ENCODE measurements around the gene CHRNB2. TPM values are rescaled to one million over a fixed set of nuclear protein-coding genes. Genes with fewer than 3 reads are reported as not detected.

CHRNB2 gene
- total and polyA plus RNA-seq, 2 of the 4 experiments (the other 2 are of a cell fraction): under 0.01 to 0.03 TPM

DNA sequence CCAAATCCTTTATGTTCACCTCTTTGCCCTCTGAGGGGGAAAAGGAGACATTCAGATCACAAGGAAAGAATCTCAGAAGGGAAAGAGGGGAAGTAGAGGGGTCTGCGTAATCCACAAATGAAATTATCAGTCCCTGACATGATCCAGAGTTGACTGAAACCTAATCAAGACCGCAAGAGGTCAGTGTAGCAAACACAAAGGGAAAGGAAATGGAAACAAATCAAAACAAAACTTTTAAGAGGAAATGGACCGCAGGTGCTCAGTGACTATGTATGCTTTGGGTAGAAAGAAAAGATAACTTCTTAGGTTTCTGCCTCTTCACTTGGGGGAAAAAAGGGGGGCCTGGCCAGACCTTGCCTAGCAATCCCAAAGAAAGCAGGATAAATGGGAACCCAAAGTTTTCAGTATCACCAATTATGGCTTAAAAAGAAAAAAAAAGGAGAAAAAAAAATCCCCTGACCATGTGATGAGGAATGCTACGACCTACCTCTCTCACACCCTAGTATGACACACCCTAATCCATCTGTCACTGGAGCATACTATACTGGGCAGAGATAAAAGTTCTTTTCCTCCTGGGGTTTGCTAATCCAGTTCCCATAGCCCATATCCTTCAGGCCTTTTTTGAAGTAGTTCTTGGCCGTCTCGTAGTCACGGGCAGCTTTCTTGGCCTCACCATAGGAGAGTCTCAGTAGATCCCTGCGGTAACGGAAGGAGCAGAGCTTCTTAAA is 16.9 kb downstream of the CHRNB2 start (continued):
- TF ChIP-seq RAD21 (IDR thresholded peaks at IDR 0.05; ENCODE audit: low read length): no peak

DNA sequence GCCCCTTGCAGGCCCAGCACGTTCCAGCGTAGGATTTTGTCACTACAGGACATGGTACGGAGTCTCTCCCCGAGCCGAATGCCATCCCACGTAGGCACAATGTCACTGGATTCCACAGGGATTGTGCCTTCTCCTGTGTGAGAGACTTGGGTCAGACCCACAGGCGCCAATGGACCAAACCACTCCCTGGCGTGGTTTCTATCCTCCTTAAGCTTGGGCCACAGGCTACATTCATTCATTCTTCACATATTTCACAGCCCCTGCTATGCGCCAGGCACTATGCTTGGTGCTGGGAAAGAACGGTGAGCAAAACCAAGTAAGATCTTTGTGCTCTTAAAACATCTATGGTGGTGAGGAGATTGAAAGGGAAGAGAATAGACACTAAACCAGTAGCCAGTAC is 18.7 kb downstream of the CHRNB2 start:
- Histone ChIP-seq H2AK9ac (replicated peaks; ENCODE audit: low read depth, low read length, poor library complexity) (no peak overlapping the region), H2AK5ac (ENCODE audit: low read depth, low read length) (no peak overlapping the region), H3K27me3 (ENCODE audit: control insufficient read depth, insufficient read depth, low read length) (no peaks in the 10 kb centered on the region), H3K4ac (ENCODE audit: low read depth, low read length) (no peak overlapping the region), H3K23ac (ENCODE audit: low read depth, low read length) (no peak overlapping the region), H3K4me2 (ENCODE audit: low read depth, low read length) (no peak overlapping the region), H2BK5ac (ENCODE audit: low read depth, low read length, poor library complexity, severe bottlenecking) (no peak overlapping the region), H3K79me1 (ENCODE audit: low read depth in 1 of 2, low read length in 2 of 2) (peaks cover 11 to 53% of the 10 kb centered on the region in 2 experiments), H4K8ac (ENCODE audit: low read depth in 2 of 2, low read length in 2 of 2) (no peak overlapping the region), H3K9me3 (ENCODE audit: control insufficient read depth, insufficient read depth, low read length) (no peaks in the 10 kb centered on the region), H2BK20ac (ENCODE audit: low read depth, low read length) (no peak overlapping the region), H3K4me3 (ENCODE audit: insufficient read depth, low read depth, low read length) (no peak overlapping the region), H3K18ac (ENCODE audit: low read depth, low read length) (no peak overlapping the region), H4K5ac (ENCODE audit: low read depth, low read length) (no peak overlapping the region), H3K56ac (ENCODE audit: extremely low read depth, insufficient read depth, low read length) (no peak overlapping the region), H3K27ac (ENCODE audit: insufficient read depth, low read length) (no peak overlapping the region), H3K36me3 (ENCODE audit: control insufficient read depth, insufficient read depth, low read length) (peaks cover 83% of the 10 kb centered on the region), H4K20me1 (ENCODE audit: insufficient read depth, low read length) (peaks cover 46% of the 10 kb centered on the region), H2AFZ (replicated peaks; ENCODE audit: low read length, poor library complexity) (no peak overlapping the region), H2BK15ac (ENCODE audit: low read depth, low read length) (no peak overlapping the region), H4K91ac (ENCODE audit: insufficient read depth, low read depth, low read length) (no peak overlapping the region), H2BK120ac (ENCODE audit: low read depth, low read length) (no peak overlapping the region), H3K4me1 (ENCODE audit: control insufficient read depth, insufficient read depth, low read length) (peaks cover 7% of the 10 kb centered on the region), H3K9me1 (ENCODE audit: insufficient read depth, low read length) (peaks cover 14% of the 10 kb centered on the region), H3K9ac (ENCODE audit: low read depth, low read length) (no peak overlapping the region), H3K14ac (replicated peaks; ENCODE audit: low read depth, low read length) (no peak overlapping the region)
- TF ChIP-seq BHLHE40 (IDR thresholded peaks at IDR 0.05; ENCODE audit: low read depth, low read length): no peak
- no peak for TF ChIP-seq NFE2L2 (IDR thresholded peaks at IDR 0.05; ENCODE audit: low read depth, low read length)
- no peak for TF ChIP-seq MXI1 (IDR thresholded peaks at IDR 0.05; ENCODE audit: borderline replicate concordance, low read depth, low read length)
- TF ChIP-seq, protein P1, sequence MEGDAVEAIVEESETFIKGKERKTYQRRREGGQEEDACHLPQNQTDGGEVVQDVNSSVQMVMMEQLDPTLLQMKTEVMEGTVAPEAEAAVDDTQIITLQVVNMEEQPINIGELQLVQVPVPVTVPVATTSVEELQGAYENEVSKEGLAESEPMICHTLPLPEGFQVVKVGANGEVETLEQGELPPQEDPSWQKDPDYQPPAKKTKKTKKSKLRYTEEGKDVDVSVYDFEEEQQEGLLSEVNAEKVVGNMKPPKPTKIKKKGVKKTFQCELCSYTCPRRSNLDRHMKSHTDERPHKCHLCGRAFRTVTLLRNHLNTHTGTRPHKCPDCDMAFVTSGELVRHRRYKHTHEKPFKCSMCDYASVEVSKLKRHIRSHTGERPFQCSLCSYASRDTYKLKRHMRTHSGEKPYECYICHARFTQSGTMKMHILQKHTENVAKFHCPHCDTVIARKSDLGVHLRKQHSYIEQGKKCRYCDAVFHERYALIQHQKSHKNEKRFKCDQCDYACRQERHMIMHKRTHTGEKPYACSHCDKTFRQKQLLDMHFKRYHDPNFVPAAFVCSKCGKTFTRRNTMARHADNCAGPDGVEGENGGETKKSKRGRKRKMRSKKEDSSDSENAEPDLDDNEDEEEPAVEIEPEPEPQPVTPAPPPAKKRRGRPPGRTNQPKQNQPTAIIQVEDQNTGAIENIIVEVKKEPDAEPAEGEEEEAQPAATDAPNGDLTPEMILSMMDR (conservative IDR thresholded peaks at IDR 0.05; ENCODE audit: low read depth, low read length): no peak
- TF ChIP-seq MAZ (IDR thresholded peaks at IDR 0.05; ENCODE audit: borderline replicate concordance, low read depth, low read length): no peak
- 96% methylated on average over 6 of the region's 10 CpGs; no CpG with 5 or more reads in 1 of the 2 experiments for WGBS, 2 experiments (ENCODE audit: extremely low coverage in 2 of 2, insufficient read length in 1 of 2)
- POLR2A ChIA-PET (ENCODE audit: unreplicated experiment): no interaction called here
- no TSS peak for BruUV-seq (replicated peaks)
- CTCF ChIA-PET: no interaction called here
- dilution Hi-C loops (cut with HindIII; ENCODE audit: low sequenced_read_pairs, unreplicated experiment): no loop called here
- intact Hi-C loops (cut with micrococcal nuclease): no loop called here
- in situ Hi-C loops (cut with MboI; ENCODE audit: low sequenced_read_pairs): no loop called here
- DNase-seq (no peak), ATAC-seq (ENCODE audit: low read depth) (no peak)
